GM12878 (cell line): ENCODE data around the gene OTC. TPM values are rescaled to one million over a fixed set of nuclear protein-coding genes. Genes with fewer than 3 reads are reported as not detected.

ENCODE experiments used
- ATAC-seq: fragments of 200-7000 bp; cut with Tn5 transposase; 3 replicates; pipeline ENCODE4 v1.9.1; 2020; ENCODE audit warnings: mild to moderate bottlenecking, moderate library complexity
- BruUV-seq: library from RNA; stranded (reverse); fragments of 400-500 nt; replicated peaks from 2 replicates; lab custom pipeline; 2021; lab: Mats Ljungman, UMichigan
- CTCF ChIA-PET: fragments of 300-600 bp; sonication (Branson Sonifier 250); formaldehyde crosslinking; extraction: SDS; loops from one replicate; lab custom pipeline; 2021; ENCODE audit warnings: inconsistent platforms; lab: Yijun Ruan, JAX
- POLR2A ChIA-PET: fragments of 350-600 bp; formaldehyde crosslinking; extraction: SDS; loops from one replicate; lab custom pipeline; 2021; ENCODE audit warnings: inconsistent platforms; lab: Charles Lee
- RAD21 ChIA-PET: fragments of 300-600 bp; sonication (Branson Sonifier 250); formaldehyde crosslinking; loops from one replicate; lab custom pipeline; 2023; ENCODE audit warnings: antibody characterized with exemption; ENCODE audit not compliant: unreplicated experiment; lab: Charles Lee
- SMC1A ChIA-PET: fragments of 300-600 bp; sonication (Branson Sonifier 250); formaldehyde crosslinking; loops from one replicate; lab custom pipeline; 2023; ENCODE audit not compliant: unreplicated experiment, uncharacterized antibody; lab: Charles Lee
- DNase-seq: peaks from one replicate; pipeline ENCODE4 v3.0.0-alpha.2; 2011; ENCODE audit warnings: low read depth, low spot score
- FAIRE-seq: peaks from 3 replicates; lab custom pipeline; 2011; peaks lifted over from hg19 to GRCh38; lab: Jason Lieb, UNC
- H2AFZ ChIP-seq: 2 replicates; pipeline ENCODE4 v1.6.0; 2011; ENCODE audit warnings: low read depth, low read length, control low read depth; ENCODE audit not compliant: control insufficient read depth
- H3K27ac ChIP-seq: 2 replicates; pipeline ENCODE4 v1.5.1; 2011; ENCODE audit warnings: control low read depth; ENCODE audit not compliant: control insufficient read depth, insufficient read depth
- H3K27me3 ChIP-seq, 2 experiments: replicated peaks in 1 of 2; 2 replicates each; pipeline versions ENCODE4 v1.6.0 to v1.6.1; 2011; ENCODE audit warnings: low read length in 1 of 2; ENCODE audit not compliant: control insufficient read depth in 2 of 2, insufficient read depth in 2 of 2
- H3K36me3 ChIP-seq, 2 experiments: 2 replicates each; pipeline ENCODE4 v1.5.1; 2011; ENCODE audit warnings: low read length in 1 of 2; ENCODE audit not compliant: control insufficient read depth in 2 of 2, insufficient read depth in 2 of 2
- H3K4me1 ChIP-seq: 2 replicates; pipeline ENCODE4 v1.6.1; 2011; ENCODE audit warnings: mild to moderate bottlenecking, low read length, moderate library complexity, mixed read lengths; ENCODE audit not compliant: control insufficient read depth, insufficient read depth
- H3K4me2 ChIP-seq: 2 replicates; pipeline ENCODE4 v1.6.0; 2011; ENCODE audit warnings: control low read depth; ENCODE audit not compliant: control insufficient read depth, insufficient read depth
- H3K4me3 ChIP-seq: fragments of 200-600 bp; sonication (generic); 2 replicates; pipeline ENCODE4 v1.5.1; 2016
- H3K79me2 ChIP-seq: 2 replicates; pipeline ENCODE4 v1.6.0; 2011; ENCODE audit warnings: low read length; ENCODE audit not compliant: control insufficient read depth, insufficient read depth
- H3K9ac ChIP-seq: 2 replicates; pipeline ENCODE4 v1.8.0; 2011; ENCODE audit warnings: low read length, control low read depth, mixed read lengths; ENCODE audit not compliant: control insufficient read depth, insufficient read depth
- H3K9me3 ChIP-seq: replicated peaks from 3 replicates; pipeline ENCODE4 v1.5.1; 2011; ENCODE audit warnings: mild to moderate bottlenecking, low read length; ENCODE audit not compliant: control insufficient read depth, insufficient read depth
- H4K20me1 ChIP-seq: 2 replicates; pipeline ENCODE4 v1.6.0; 2011; ENCODE audit not compliant: control insufficient read depth, insufficient read depth
- ATF3 ChIP-seq: IDR thresholded peaks from 2 replicates; pipeline ENCODE4 v1.6.1; 2011; ENCODE audit warnings: low read depth, mild to moderate bottlenecking, low read length, moderate library complexity, borderline replicate concordance; ENCODE audit errors: extremely low read depth
- CHD4 ChIP-seq: fragments of 200-600 bp; sonication (generic); IDR thresholded peaks from 2 replicates; pipeline ENCODE4 v1.6.1; 2016; ENCODE audit warnings: mild to moderate bottlenecking
- ETV6 ChIP-seq, 2 experiments: fragments of 450-650 bp in 1 of 2; IDR thresholded peaks in 1 of 2; conservative IDR thresholded peaks in 1 of 2; 2 replicates each; pipeline ENCODE4 v1.6.1; 2014; ENCODE audit warnings: antibody characterized with exemption in 1 of 2, borderline replicate concordance in 1 of 2, low read depth in 1 of 2, mild to moderate bottlenecking in 1 of 2, moderate library complexity in 1 of 2
- FOXK2 ChIP-seq: fragments of 450-650 bp; IDR thresholded peaks from 2 replicates; pipeline ENCODE4 v1.6.1; 2017; ENCODE audit warnings: mild to moderate bottlenecking, moderate library complexity
- HDGF ChIP-seq: fragments of 450-650 bp; IDR thresholded peaks from 2 replicates; pipeline ENCODE4 v1.6.1; 2016; ENCODE audit warnings: antibody characterized with exemption
- IRF4 ChIP-seq: IDR thresholded peaks from 2 replicates; pipeline ENCODE4 v1.6.1; 2011; ENCODE audit warnings: low read depth, low read length
- JUND ChIP-seq: IDR thresholded peaks from 2 replicates; pipeline ENCODE4 v1.6.1; 2012; ENCODE audit warnings: low read depth, mild to moderate bottlenecking, low read length, improper control_type of control experiment, moderate library complexity
- KDM1A ChIP-seq: fragments of 200-600 bp; sonication (generic); IDR thresholded peaks from 2 replicates; pipeline ENCODE4 v1.6.1; 2016; ENCODE audit warnings: borderline replicate concordance
- RAD51 ChIP-seq: fragments of 450-650 bp; IDR thresholded peaks from 2 replicates; pipeline ENCODE4 v1.6.1; 2016; ENCODE audit warnings: moderate library complexity, mild to moderate bottlenecking, inconsistent platforms
- RCOR1 ChIP-seq: conservative IDR thresholded peaks from 2 replicates; pipeline ENCODE4 v1.6.1; 2012; ENCODE audit warnings: low read depth, low read length, improper control_type of control experiment
- RELA ChIP-seq: fragments of 450-650 bp; IDR thresholded peaks from 2 replicates; pipeline ENCODE4 v1.8.0; 2014; ENCODE audit warnings: borderline replicate concordance; ENCODE audit not compliant: partially characterized antibody
- RELB ChIP-seq: fragments of 450-650 bp; IDR thresholded peaks from 2 replicates; pipeline ENCODE4 v1.6.1; 2017; ENCODE audit warnings: low read depth, mild to moderate bottlenecking, moderate library complexity
- SIN3A ChIP-seq: IDR thresholded peaks from 2 replicates; pipeline ENCODE4 v1.6.1; 2012; ENCODE audit warnings: low read depth, low read length, improper control_type of control experiment
- SIX5 ChIP-seq: IDR thresholded peaks from 2 replicates; pipeline ENCODE4 v1.6.1; 2011; ENCODE audit warnings: mild to moderate bottlenecking, low read depth, low read length, moderate library complexity; ENCODE audit not compliant: severe bottlenecking
- SMC3 ChIP-seq: IDR thresholded peaks from 2 replicates; pipeline ENCODE4 v1.6.1; 2011; ENCODE audit warnings: low read length, improper control_type of control experiment, borderline replicate concordance
- STAT1 ChIP-seq: fragments of 450-650 bp; conservative IDR thresholded peaks from 2 replicates; pipeline ENCODE4 v1.6.1; 2014; ENCODE audit warnings: antibody characterized with exemption, mild to moderate bottlenecking
- YY1 ChIP-seq: IDR thresholded peaks from 2 replicates; pipeline ENCODE4 v1.6.1; 2011; ENCODE audit warnings: low read depth, mild to moderate bottlenecking, low read length
- WGBS: methylation state at CpG from one replicate; pipeline ENCODE4 v1.1.6; 2016; ENCODE audit warnings: low lambda C conversion rate; ENCODE audit not compliant: insufficient replicate concordance, insufficient coverage; ENCODE audit errors: missing lambda C conversion rate; 5-methylcytosine and 5-hydroxymethylcytosine counted together
- in situ Hi-C: fragments of 300-500 bp; cut with MboI; formaldehyde crosslinking; loops from 9 replicates; pipeline ENCODE4 v1.14.3; 2018; ENCODE audit warnings: mixed read lengths
- intact Hi-C: fragments of 100-400 bp; cut with micrococcal nuclease; formaldehyde crosslinking; loops from one replicate; pipeline ENCODE4 v1.14.2; 2022; ENCODE audit not compliant: unreplicated experiment
- polyA plus RNA-seq, 11 experiments: library from polyadenylated mRNA; depleted of rRNA in 4 of 11; unstranded in 6 of 11; stranded (reverse) in 5 of 11; fragments of >200 nt; fragmentation: Nextera tagmentation in 4 of 11; fragmentation: Illumina TruSeq in 1 of 11; extraction: Ambion mirVana in 4 of 11; extraction: Trizol in 1 of 11; gene quantifications; 1 replicate in 1 of 11; 2 replicates in 10 of 11; pipeline versions ENCODE4 v1.2.1 to v1.2.3, GENCODE V29; 2011 to 2016; ENCODE audit warnings: inconsistent platforms in 2 of 11, missing spikeins in 2 of 11, low read depth in 1 of 11
- total RNA-seq, 4 experiments: library from RNA; depleted of rRNA in 3 of 4; stranded (reverse); fragments of >200 nt in 3 of 4; fragmentation: Illumina TruSeq in 1 of 4; extraction: Trizol in 1 of 4; gene quantifications; 2 replicates each; pipeline versions ENCODE4 v1.2.1 to v1.2.3, GENCODE V29; 2013 to 2021

Gene OTC
- total and polyA plus RNA-seq, 10 of the 15 experiments (the other 5 are each of a cell fraction or from before 2014, with no cell fraction given), result not detected

- H3K27me3 ChIP-seq, result no peaks in the 10 kb centered on the region; a peak in 2 of 4 replicates
- no peak for DNase-seq
- ATAC-seq, result no peak
- no peak overlapping the region for H3K4me3 ChIP-seq
- no peaks in the 10 kb centered on the region for H3K9me3 ChIP-seq
- H3K9ac ChIP-seq, result no peak overlapping the region
- no TSS peak for BruUV-seq
- ChIA-PET POLR2A (no interaction called here), RAD21 (no interaction called here), SMC1A (no interaction called here), CTCF (interaction anchor here (0.5 kb wide), 1 partner anchor 397 kb away, joined by 4 read pairs; no protein-coding TSS in a partner anchor)
- in situ Hi-C loops, result no loop called here
- no peak overlapping the region for H2AFZ ChIP-seq
- TF ChIP-seq RELA (no peak), RCOR1 (no peak), HDGF (no peak), KDM1A (no peak), ETV6 (conservative IDR thresholded peaks at IDR 0.05 in 1 of 2, IDR thresholded peaks at IDR 0.05 in 1 of 2; ENCODE audit: borderline replicate concordance in 1 of 2, low read depth in 1 of 2) (no peak), CHD4 (no peak), ATF3 (no peak), SIX5 (no peak), STAT1 (no peak), SIN3A (no peak), FOXK2 (no peak), RAD51 (no peak), YY1 (no peak), IRF4 (no peak), JUND (no peak), SMC3 (no peak), RELB (no peak)
- H3K36me3 ChIP-seq, result no peaks in the 10 kb centered on the region
- no peaks in the 10 kb centered on the region for H3K79me2 ChIP-seq
- no peak overlapping the region for H3K27ac ChIP-seq
- H4K20me1 ChIP-seq, result no peaks in the 10 kb centered on the region
- no peak overlapping the region for H3K4me2 ChIP-seq
- WGBS, result 0% methylated on average over 1 of the region's 1 CpG
- FAIRE-seq, result no peak
- intact Hi-C loops, result no loop called here
- H3K4me1 ChIP-seq, result no peaks in the 10 kb centered on the region
Observed at GRCh38 chrX:38403834-38404233, 51.4 kb downstream of the OTC start.
